Testis (tissue), 2 donors: Measurements from ENCODE around the gene ITPR2.

Source experiments
- CTCF ChIP-seq, 3 experiments: fragments of 450-650 bp in 2 of 3; fragments of 200-600 bp in 1 of 3; sonication (generic) in 1 of 3; IDR thresholded peaks; one replicate each; pipeline ENCODE4 v1.5.1; 2016 to 2019; ENCODE audit warnings: antibody characterized with exemption in 3 of 3, mild to moderate bottlenecking in 2 of 3, moderate library complexity in 1 of 3
- POLR2A ChIP-seq: fragments of 450-650 bp; IDR thresholded peaks from one replicate; pipeline ENCODE4 v1.6.1; 2017; ENCODE audit warnings: antibody characterized with exemption, mild to moderate bottlenecking, moderate library complexity

- TF ChIP-seq CTCF (IDR thresholded peaks at IDR 0.05), result no peak
- no peak for TF ChIP-seq POLR2A
Measured at GRCh38 chr12:26455936-26456574, 376.9 kb downstream of the ITPR2 start.
